K562 (cell line): ENCODE results near the gene FAM107B. TPM values are rescaled to one million over a fixed set of nuclear protein-coding genes. Genes with fewer than 3 reads are reported as not detected.
A peak's percentile ranks its signal among the peaks of the same experiment; 100 is the strongest.

ENCODE experiments used
- RAD21 ChIP-seq, 2 experiments: fragments of 250-450 bp in 1 of 2; fragments of 450-650 bp in 1 of 2; sonication (Bioruptor Pico) in 1 of 2; formaldehyde crosslinking in 1 of 2; IDR thresholded peaks in 1 of 2; conservative IDR thresholded peaks in 1 of 2; 2 replicates each; pipeline versions ENCODE4 v1.4.0 to v1.8.0; 2020 to 2022; ENCODE audit warnings: mild to moderate bottlenecking in 2 of 2, moderate library complexity in 1 of 2
- SMAD3 ChIP-seq: fragments of 450-650 bp; formaldehyde crosslinking; conservative IDR thresholded peaks from 2 replicates; pipeline ENCODE4 v1.4.0; 2020; ENCODE audit warnings: mild to moderate bottlenecking
- polyA plus RNA-seq, 8 experiments: library from polyadenylated mRNA; depleted of rRNA in 4 of 8; stranded (reverse) in 5 of 8; unstranded in 3 of 8; fragments of >200 nt; fragmentation: Nextera tagmentation in 2 of 8; fragmentation: Illumina TruSeq in 1 of 8; extraction: Ambion mirVana in 2 of 8; extraction: Trizol in 1 of 8; gene quantifications; 2 replicates each; pipeline versions ENCODE4 v1.2.1 to v1.2.3, GENCODE V29; 2011 to 2014; ENCODE audit warnings: inconsistent platforms in 1 of 8, missing spikeins in 1 of 8
- total RNA-seq, 7 experiments: library from RNA; depleted of rRNA in 6 of 7; stranded (reverse); fragments of >200 nt in 6 of 7; fragmentation: Illumina TruSeq in 2 of 7; extraction: Trizol in 2 of 7; gene quantifications; 2 replicates each; pipeline versions ENCODE4 v1.2.1 to v1.2.3, GENCODE V29; 2011 to 2021; ENCODE audit warnings: low replicate concordance in 1 of 7
- TF ChIP-seq, protein P1 (sequence below), 2 experiments: fragments of 450-650 bp; formaldehyde crosslinking in 1 of 2; IDR thresholded peaks; 2 replicates each; pipeline versions ENCODE4 v1.4.0 to v1.6.1; 2014 to 2020; ENCODE audit warnings: mild to moderate bottlenecking in 2 of 2, borderline replicate concordance in 1 of 2, low read depth in 1 of 2

Gene FAM107B
- total and polyA plus RNA-seq, 9 of the 15 experiments (the other 6 are each of a cell fraction or from before 2014, with no cell fraction given), result 0.40 to 2.8 (median 1.4) TPM

DNA sequence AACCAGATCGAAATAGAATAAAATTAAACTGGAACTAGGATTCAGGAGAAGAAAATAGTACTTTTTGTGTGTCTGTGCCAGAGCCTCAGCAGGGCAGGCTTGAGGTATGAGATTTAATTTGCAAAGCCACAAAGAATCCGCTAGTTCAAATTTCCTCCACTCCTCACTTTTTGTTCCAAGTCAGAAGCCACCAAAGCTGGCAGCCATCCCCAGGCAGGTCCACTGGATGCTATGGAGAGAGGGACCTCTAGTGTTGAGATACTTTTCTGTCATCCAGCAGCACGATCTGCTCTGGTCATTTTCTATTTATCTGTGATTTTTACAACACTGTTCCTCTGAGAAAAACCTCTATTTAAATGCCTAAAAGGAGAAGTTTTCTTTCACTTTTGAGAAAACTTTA lies 296.1 kb downstream of the FAM107B start (continued):
- TF ChIP-seq, protein P1, sequence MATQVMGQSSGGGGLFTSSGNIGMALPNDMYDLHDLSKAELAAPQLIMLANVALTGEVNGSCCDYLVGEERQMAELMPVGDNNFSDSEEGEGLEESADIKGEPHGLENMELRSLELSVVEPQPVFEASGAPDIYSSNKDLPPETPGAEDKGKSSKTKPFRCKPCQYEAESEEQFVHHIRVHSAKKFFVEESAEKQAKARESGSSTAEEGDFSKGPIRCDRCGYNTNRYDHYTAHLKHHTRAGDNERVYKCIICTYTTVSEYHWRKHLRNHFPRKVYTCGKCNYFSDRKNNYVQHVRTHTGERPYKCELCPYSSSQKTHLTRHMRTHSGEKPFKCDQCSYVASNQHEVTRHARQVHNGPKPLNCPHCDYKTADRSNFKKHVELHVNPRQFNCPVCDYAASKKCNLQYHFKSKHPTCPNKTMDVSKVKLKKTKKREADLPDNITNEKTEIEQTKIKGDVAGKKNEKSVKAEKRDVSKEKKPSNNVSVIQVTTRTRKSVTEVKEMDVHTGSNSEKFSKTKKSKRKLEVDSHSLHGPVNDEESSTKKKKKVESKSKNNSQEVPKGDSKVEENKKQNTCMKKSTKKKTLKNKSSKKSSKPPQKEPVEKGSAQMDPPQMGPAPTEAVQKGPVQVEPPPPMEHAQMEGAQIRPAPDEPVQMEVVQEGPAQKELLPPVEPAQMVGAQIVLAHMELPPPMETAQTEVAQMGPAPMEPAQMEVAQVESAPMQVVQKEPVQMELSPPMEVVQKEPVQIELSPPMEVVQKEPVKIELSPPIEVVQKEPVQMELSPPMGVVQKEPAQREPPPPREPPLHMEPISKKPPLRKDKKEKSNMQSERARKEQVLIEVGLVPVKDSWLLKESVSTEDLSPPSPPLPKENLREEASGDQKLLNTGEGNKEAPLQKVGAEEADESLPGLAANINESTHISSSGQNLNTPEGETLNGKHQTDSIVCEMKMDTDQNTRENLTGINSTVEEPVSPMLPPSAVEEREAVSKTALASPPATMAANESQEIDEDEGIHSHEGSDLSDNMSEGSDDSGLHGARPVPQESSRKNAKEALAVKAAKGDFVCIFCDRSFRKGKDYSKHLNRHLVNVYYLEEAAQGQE (IDR thresholded peaks at IDR 0.05; ENCODE audit: borderline replicate concordance), result peak; percentile 34; the same call in 1 of the 2 replicates
- TF ChIP-seq, protein P1 (CRISPR knock-in tag; IDR thresholded peaks at IDR 0.05; ENCODE audit: low read depth), result no peak
- TF ChIP-seq RAD21 (CRISPR knock-in tag; conservative IDR thresholded peaks at IDR 0.05 in 1 of 2, IDR thresholded peaks at IDR 0.05 in 1 of 2), result peak; percentile 51 to 68
- no peak for TF ChIP-seq SMAD3 (CRISPR knock-in tag)
- TF ChIP-seq, all 486 proteins: peak for 4
